A204.1 (cell line): ENCODE results near the gene PPP1R2C.

Experiments used
- FAIRE-seq: peaks from 2 replicates; lab custom pipeline; 2012; peaks lifted over from hg19 to GRCh38; lab: Jason Lieb, UNC

Gene PPP1R2C

GRCh38 chrX:42778096-42778495 is at the start of gene PPP1R2C:
Gene PPP1R2C, minus strand, starts transcription at chrX:42778163. Its CDS starts 84 bp downstream, at chrX:42778079.
- no peak for FAIRE-seq

GRCh38 chrX:42825201-42825600 is 47.2 kb upstream of the PPP1R2C start:
- no peak for FAIRE-seq

GRCh38 chrX:42824541-42824940 is 46.6 kb upstream of the PPP1R2C start:
- no peak for FAIRE-seq

- FAIRE-seq: no peak
These were observed 45.5 kb upstream of the PPP1R2C start for GRCh38 chrX:42823443-42823842.

- FAIRE-seq: no peak
These were observed 44.0 kb upstream of the PPP1R2C start for GRCh38 chrX:42821803-42822443.

GRCh38 chrX:42818151-42818921 is 40.4 kb upstream of the PPP1R2C start:
- no peak for FAIRE-seq

- no peak for FAIRE-seq
These were observed 31.6 kb upstream of the PPP1R2C start for GRCh38 chrX:42809569-42809968.

- FAIRE-seq: no peak
These were observed 29.4 kb upstream of the PPP1R2C start for GRCh38 chrX:42807393-42807792.

GRCh38 chrX:42804524-42804923 is 26.6 kb upstream of the PPP1R2C start:
- FAIRE-seq: no peak

GRCh38 chrX:42803320-42803719 is 25.4 kb upstream of the PPP1R2C start:
- no peak for FAIRE-seq

GRCh38 chrX:42797651-42798269 is 19.8 kb upstream of the PPP1R2C start:
- no peak for FAIRE-seq

- FAIRE-seq: no peak
These were observed 5.5 kb upstream of the PPP1R2C start for GRCh38 chrX:42783451-42783850.

GRCh38 chrX:42776195-42776594 is 1.8 kb downstream of the PPP1R2C start:
- FAIRE-seq: no peak

GRCh38 chrX:42772874-42773273 is 5.1 kb downstream of the PPP1R2C start:
- no peak for FAIRE-seq

GRCh38 chrX:42771506-42772335 is 6.2 kb downstream of the PPP1R2C start:
- FAIRE-seq: no peak

GRCh38 chrX:42770566-42770965 is 7.4 kb downstream of the PPP1R2C start:
- FAIRE-seq: no peak

GRCh38 chrX:42759881-42760280 is 18.1 kb downstream of the PPP1R2C start:
- no peak for FAIRE-seq

GRCh38 chrX:42755815-42756214 is 22.1 kb downstream of the PPP1R2C start:
- no peak for FAIRE-seq

- FAIRE-seq: no peak
These were observed 23.4 kb downstream of the PPP1R2C start for GRCh38 chrX:42754603-42755002.

GRCh38 chrX:42754115-42754514 is 23.8 kb downstream of the PPP1R2C start:
- no peak for FAIRE-seq

- FAIRE-seq: no peak
These were observed 25.2 kb downstream of the PPP1R2C start for GRCh38 chrX:42752730-42753129.

- no peak for FAIRE-seq
These were observed 26.4 kb downstream of the PPP1R2C start for GRCh38 chrX:42751573-42751972.
